AG09309 (cell line): ENCODE measurements around the gene RAB3GAP1.

ENCODE experiments used
- DNase-seq: peaks from one replicate; pipeline ENCODE4 v3.0.0-alpha.2; 2010; ENCODE audit warnings: low read depth
- H3K4me3 ChIP-seq: 2 replicates; pipeline ENCODE4 v1.5.1; 2011; ENCODE audit warnings: mild to moderate bottlenecking, low read depth, low read length, moderate library complexity; ENCODE audit not compliant: control insufficient read depth
- TF ChIP-seq, protein P1 (sequence below): IDR thresholded peaks from 2 replicates; pipeline ENCODE4 v1.5.1; 2011; ENCODE audit warnings: mild to moderate bottlenecking, low read depth, low read length, inconsistent platforms; ENCODE audit not compliant: insufficient read depth, control insufficient read depth; ENCODE audit errors: missing control alignments

RAB3GAP1 gene

DNA sequence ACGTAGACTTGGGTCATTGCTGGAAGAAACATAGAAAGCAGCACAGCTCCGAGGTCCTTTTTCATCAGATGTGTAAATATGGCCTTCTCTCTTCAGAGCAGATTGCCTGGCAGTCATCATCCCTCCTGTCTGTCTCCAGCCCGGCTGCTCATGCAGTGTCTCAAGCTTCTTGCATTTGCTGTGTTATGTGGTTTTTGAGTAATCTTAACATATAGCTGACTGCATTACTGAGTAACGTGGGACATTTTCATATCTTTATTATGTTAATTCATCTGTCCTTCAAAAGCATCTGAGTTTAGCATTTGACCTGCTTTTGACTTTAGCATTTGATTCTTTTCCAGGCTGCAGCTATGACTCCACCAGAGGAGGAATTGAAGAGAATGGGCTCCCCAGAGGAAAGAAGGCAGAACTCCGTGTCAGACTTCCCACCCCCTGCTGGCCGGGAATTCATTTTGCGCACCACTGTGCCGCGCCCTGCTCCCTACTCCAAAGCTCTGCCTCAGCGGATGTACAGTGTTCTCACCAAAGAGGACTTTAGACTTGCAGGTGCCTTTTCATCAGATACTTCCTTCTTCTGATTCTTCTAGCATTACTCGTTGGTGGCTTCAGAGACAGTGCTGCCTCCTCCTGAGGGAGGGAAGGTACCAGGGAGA, 116.2 kb downstream of the RAB3GAP1 start:
- H3K4me3 ChIP-seq, result no peak overlapping the region
- TF ChIP-seq, protein P1, sequence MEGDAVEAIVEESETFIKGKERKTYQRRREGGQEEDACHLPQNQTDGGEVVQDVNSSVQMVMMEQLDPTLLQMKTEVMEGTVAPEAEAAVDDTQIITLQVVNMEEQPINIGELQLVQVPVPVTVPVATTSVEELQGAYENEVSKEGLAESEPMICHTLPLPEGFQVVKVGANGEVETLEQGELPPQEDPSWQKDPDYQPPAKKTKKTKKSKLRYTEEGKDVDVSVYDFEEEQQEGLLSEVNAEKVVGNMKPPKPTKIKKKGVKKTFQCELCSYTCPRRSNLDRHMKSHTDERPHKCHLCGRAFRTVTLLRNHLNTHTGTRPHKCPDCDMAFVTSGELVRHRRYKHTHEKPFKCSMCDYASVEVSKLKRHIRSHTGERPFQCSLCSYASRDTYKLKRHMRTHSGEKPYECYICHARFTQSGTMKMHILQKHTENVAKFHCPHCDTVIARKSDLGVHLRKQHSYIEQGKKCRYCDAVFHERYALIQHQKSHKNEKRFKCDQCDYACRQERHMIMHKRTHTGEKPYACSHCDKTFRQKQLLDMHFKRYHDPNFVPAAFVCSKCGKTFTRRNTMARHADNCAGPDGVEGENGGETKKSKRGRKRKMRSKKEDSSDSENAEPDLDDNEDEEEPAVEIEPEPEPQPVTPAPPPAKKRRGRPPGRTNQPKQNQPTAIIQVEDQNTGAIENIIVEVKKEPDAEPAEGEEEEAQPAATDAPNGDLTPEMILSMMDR, result no peak
- DNase-seq, result no peak

DNA sequence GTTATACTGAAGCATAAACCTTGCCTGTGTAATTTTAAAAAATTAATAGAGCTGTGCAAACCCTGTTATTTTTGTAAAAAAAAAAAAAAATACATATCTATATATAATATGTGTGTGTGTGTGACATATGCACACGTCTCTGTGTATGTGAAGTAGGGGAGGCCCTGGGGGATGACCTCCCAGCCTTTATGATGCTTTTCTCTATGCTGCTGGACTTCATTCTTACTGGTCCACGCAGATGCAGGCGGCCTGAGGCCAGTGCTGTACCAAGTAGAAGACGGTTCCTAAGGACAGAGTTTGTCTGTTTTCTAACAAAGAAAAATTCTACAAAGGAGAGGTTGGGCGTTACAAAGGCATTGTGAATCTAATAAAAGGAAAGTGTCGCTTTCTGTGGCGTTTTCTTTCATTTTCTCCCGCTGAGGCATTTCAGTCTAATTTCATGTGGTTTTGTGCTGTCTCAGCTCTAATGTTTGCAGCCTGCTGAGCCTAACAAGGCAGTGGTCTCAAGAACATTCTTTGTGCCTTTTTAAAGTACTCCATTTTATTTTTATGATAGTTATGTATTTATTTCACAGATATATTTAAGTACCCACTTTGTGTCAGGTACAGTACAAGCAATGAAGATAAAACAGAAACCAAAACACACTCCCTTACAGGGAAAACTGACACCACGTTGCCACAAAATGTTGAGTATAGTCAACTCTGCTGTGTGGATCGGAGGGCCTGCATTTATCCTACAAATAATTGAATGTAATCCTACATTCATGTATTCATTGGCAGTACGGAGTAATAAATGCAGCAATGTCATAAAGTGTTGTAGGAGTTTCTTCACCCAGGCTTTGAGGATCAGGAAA, 118.0 kb downstream of the RAB3GAP1 start:
- no peak for DNase-seq
- H3K4me3 ChIP-seq, result no peak overlapping the region
- TF ChIP-seq, protein P1, result no peak

DNA sequence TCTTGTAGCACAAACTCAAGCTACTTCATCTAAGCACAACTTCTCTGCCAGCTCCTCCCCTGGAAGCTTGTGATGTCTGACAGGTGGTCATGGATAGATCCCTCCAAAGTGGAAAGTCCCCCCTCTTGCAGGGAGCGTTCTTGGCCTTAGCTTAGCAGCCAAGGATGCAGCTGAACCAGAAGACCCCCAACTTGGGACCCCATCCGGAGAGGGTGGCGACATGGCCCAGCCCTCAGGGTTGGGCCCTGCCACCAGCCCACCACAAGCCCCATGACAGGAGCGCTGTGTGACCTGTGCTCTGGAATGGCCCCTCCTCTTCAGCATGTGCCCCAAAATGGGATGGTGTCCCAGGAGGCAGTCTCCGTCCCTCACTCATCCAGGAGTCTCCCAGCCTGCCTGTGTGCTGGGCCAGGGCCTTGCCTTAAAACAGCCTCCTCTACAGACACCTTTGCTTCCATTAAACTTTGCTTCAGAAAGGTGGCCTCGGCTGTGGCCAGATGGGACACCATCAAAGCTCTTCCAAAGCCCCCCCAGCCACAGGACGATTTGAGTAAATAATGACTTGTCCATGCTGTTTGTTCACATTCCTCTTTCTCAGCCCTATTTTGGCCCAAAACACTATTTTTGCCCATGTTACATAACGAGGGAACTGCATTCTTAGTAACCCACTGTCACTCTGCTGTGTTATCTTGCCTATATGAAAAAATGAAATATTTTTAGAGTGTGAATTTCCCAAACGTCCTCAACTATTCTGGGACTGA, 122.1 kb downstream of the RAB3GAP1 start:
- DNase-seq, result no peak
- no peak overlapping the region for H3K4me3 ChIP-seq
- TF ChIP-seq, protein P1, result no peak

DNA sequence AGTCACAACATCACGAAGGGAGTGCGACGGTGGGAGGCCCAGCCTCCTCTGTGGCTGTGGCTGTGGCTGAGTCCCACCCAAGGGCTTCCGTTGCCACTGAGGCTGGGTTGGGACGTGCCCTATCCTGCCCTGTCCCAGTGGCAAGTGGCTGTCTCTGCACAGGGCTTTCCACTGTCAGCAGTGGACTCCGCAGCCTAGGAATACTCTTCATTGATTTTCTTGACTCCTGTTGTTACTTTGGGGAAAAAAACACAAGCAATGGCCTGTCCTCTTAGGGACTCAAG, 122.7 kb downstream of the RAB3GAP1 start:
- DNase-seq, result no peak
- H3K4me3 ChIP-seq, result no peak overlapping the region
- TF ChIP-seq, protein P1, result no peak

DNA sequence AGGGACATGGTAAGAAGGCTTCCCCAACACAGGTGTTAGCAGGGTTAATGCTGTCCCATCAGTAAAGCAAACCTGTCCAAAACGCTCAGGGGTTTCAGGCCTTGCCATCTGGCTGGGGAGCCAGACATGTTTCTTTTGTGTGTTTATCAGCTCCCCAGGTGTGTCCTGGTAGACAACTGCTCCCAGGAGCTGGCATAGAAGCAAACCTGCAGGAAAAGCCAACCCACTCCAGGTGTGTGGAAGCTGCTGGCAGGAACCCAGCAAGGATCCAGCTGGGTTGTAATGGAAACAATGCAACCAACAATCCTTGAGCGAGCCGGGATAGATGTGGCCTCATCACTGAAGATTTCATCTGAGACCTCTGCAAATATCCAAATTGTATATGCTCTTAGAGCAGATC, 123.1 kb downstream of the RAB3GAP1 start:
- TF ChIP-seq, protein P1, result no peak
- no peak for DNase-seq
- H3K4me3 ChIP-seq, result no peak overlapping the region

DNA sequence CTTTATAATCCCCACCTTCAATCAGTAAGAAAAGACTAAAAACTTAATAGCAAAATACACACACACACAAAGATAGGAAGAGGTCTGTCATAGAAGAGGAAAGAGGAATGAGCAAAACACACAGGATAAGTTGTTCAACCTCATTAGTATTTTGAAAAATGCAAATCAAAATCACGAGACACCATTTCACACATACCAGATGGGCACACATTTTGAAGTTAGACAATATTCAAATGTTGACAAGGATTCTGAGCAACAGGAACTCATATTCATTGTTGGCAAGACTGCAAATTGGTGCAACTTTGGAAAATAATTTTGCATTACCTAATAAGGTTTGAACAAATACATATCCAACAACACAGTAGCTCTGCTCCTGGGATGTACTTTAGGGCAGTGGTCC, 127.6 kb downstream of the RAB3GAP1 start:
- no peak for DNase-seq
- H3K4me3 ChIP-seq, result no peak overlapping the region
- TF ChIP-seq, protein P1, result no peak
